NCI-H446 treated with DMSO at 0.1 percent for 48 hours (cell line): Measurements from ENCODE around the gene INAFM1.
"Not testable (repeated sequence)": the region's sequence is repeated elsewhere in the genome, so short reads cannot be mapped to it uniquely, and the experiment has no call there.

Source experiments
- DNase-seq: peaks from one replicate; lab custom pipeline; 2025; lab: John Stamatoyannopoulos, UW

INAFM1 gene

DNA sequence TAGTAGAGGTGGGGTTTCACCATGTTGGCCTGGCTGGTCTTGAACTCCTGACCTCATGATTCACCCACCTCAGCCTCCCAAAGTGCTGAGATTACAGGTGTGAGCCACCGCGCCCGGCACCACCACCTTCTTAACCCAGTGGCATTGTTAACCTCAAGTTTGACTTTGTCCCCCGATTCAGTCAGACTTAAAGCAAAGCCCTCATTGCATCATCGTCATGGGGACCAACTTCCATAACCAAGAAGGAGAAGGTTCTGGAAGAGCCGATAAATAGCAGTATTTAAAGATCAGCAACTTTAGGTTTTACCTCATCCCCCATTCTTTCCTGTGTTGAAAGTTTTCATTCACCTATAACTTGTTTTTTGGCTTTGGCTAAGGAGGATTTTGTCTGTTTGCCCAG, 6.7 kb upstream of the INAFM1 start:
- no peak for DNase-seq

DNA sequence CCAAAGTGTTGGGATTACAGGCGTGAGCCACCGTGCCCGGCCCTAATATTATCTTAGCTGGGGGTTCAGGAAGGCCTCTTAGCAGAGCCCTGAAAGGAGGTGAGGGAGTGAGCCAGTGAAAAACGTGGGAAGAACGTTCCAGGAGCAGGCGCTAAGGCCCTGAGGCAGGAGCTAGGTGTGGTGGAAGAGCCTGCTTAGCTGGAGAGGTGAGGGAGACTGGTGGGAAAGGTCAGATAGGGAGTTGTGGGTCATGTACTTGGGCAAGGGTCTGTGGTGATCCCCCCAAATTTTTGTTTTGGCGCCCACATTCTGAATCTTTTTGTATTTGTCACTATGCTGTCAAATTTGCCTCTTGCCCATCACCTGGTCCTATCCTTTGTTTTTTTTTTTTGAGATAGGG, 5.1 kb upstream of the INAFM1 start:
- no peak for DNase-seq

DNA sequence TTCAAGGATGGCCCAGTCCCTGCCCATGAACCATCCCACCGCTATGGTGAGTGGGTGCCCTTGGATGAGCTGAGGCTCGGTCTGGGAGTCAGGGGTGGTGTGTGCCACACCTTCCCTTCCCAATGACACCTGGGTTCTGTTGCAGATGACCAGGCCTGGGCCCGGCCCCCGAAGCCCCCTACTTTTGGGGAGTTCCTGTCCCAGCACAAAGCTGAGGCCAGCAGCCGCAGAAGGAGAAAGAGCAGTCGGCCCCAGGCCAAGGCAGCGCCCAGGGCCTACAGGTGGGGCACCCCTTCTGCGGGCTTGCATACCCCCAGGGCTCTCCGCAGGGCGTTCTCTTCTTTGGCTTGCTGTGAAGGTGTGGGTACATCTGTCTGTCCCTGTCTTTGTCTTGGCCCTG, 4.3 kb upstream of the INAFM1 start:
- DNase-seq: no peak

DNA sequence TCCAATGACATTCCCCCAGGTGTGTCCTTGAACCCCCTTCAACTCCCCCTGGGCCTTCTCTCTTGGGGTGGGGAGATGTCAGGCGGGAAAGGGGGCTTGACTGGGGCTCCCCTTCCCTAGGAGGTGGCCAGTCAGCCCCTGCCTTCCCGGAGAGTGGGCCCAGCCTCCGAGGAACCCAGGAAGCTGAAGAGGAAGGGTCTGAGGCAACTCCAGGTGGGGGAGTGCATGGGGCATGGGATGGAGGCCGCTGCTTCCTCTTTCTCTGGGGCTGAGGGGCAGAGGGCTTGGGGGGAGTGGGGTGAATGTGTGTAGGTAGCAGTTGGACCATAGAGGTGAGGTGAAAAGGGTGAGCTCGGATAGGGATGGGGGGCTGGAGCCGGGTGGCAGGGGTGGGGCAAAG, 2.7 kb upstream of the INAFM1 start:
- DNase-seq: no peak

DNA sequence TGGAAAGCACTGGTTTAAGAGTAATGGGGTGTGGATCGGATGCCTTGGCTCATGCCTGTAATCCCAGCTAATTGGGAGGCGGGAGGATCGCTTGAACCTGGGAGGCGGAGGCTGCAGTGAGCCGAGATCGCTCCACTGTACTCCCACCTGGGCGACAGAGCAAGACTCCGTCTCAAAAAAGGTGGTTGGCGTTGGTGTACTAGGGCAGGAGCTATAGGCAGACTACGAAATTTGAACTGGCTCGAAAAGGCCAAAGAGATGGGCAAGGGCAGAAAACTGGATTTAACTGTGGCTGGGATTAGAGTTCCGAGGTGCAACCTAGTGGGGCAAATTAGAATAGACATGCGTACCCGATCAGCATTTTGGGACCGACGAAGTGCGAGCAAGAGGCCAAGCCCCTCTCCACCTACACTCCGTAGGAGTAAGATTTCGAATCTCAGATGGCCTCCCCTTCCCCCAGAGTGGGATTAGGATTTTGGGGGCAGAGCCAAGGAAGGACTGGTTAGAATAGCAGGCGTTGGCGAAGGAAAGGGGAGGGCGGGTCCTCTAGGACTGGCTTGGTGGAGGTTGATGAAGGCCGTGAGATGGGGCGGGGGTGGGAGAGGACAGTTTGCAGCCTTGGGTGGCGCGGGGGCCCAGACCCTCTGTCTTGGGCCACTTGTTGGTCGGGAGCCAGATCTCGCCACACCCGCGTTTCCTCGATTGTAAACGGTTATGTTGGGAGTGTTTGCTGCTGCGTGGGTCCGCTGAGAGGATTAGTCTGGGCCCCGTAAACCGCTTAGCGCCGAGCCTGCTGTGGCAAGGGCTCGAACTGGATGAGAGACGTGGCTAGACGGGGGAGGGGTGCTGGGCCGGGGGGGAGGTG, 2.0 kb upstream of the INAFM1 start:
- DNase-seq: no peak

DNA sequence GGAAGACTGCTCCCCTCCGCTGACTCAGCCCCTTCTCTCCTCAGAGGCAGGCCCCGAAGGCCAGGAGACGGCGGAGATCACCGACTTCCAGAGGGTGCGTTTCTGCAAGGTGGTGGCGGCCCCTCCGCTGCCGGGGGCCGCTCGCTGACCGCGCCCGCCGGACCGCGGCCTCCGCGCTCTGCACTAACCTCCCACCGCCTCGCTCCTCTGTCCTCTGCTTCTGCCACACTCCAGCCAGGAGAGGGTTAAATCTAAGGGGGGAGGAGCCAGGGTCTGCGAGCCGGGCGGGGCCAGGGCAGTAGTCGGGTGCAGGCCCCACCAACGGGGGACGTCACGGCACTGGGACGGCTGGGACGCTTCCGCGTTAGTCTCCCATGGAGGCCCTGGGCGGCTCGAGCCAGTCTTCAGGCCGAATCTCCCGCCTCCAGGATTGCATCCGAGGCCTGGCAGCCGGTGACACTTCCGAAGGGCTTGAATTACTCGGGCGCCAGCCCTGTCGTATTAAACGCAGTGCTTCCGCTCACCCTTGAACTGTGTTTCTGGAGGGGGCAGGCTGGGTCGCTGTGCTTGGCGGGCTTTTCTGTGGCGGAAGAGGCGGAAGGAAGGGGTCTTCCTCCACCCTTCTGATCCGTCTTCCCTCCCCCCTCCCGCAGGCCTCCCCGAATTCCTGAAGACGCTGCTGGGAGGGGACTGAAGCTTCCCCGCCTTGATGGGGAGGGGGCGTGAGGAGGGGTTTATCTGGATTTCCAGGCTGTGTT, 1.2 kb upstream of the INAFM1 start:
- DNase-seq: peak; percentile 46

DNA sequence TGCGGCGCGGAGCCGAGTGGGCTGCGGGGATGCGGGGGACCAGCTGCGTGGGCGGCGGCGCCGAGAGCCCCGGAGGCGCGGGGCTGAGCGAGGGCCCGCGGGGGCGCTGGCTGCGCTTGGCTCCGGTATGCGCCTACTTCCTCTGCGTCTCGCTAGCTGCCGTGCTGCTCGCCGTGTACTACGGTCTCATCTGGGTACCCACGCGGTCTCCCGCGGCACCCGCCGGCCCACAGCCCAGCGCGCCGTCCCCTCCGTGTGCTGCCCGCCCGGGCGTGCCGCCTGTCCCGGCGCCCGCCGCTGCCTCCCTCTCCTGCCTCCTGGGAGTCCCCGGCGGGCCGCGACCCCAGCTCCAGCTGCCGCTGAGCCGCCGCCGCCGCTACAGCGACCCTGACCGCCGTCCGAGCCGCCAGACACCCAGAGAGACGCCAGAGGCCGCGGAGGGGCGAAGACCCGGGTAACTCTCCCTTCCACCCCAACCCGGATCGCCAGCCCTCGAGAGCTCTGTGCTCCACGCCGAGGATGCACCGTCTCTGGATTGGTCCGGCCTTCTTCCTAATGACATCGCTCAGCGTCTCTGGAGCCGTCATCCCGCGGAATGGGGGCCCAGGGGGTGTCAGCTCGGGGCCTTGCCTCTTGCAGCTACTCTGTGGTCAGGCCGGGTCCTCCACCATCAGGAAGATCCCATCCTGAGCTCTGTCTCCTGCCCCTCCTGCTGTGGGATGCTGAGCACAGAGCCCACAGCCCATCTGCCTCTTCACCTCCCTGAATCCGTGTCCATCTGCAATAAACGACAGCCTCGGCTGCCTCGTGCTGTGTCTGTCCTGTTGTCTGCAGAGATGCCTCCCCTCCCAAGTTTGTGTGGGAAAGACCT, 441 bp downstream of the INAFM1 start:
- DNase-seq: no peak

DNA sequence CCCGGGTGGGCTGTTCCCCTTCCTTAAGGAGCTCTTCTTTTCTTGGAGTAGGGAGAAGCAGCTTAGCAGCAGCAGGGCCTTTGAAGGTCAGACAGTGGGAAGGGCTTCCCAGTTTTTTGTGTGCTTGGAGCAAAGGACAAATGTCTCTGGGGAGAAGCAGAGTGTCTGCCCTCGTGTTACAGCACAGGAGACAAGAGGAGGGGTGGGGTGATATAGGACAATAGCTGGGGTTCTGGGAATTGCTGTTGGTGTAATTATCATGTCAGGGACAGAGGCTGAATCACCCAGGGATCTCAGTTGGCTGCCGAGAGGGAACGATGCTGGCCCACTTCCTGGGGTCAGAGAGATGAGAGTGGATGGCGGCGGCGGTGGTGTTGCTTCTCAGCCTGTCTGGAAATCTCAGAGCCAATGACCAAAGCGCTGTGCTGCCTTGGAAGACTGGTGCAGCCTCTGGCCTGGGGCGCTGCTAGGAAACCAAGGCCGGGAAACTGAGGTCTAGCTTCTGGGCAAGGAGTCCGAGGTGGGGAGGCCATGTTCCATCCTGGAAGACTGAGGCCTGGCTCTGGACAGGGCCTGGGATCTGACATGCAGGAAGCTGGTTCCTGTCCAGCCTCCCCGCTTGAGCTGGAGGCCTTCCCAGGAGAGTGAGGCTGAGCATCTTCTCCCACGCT, 1.2 kb downstream of the INAFM1 start:
- no peak for DNase-seq

DNA sequence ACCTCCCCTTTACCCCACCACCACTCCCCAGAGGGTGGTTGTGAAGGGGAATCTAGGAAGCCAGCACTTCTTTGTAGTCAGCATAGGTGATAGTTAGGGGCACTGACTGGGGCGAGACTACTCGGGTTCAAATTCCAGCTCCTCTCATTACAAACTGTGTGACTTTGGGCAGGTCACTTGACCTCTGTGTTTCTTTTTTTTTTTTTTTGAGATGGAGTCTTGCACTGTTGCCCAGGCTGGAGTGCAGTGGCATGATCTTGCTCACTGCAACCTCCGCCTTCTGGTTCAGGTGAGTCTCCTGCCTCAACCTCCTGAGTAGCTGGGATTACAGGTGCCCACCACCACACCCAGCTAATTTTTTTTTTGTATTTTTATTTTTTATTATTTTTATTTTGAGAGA, 1.8 kb downstream of the INAFM1 start:
- DNase-seq: not testable (repeated sequence)

DNA sequence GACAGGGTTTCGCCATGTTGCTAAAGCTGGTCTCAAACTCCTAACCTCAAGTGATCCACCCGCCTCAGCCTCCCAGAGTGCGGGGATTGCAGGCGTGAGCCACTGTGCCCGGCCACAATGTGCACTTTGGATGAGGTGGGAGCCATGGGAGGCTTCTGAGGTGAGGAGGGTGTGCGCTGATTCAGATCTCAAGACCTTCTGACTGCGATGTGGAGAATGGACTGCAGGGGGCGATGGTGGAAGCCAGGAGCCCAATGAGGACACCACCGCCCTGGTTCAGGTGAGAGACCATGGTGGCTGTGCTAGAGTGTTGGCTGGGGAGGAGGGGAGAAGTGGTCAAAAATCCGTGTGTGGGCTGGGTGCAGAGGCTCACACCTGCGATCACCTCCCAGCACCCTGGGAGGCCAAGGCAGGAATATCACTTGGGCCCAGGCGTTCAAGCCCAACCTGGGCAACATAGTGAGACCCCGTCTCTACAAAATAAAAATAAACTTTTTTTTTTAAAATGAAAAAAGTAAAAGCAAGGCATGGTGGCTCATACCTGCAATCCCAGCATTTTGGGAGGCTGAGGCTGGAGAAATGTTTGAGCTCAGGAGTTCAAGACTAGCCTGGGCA, 5.6 kb downstream of the INAFM1 start:
- no peak for DNase-seq

DNA sequence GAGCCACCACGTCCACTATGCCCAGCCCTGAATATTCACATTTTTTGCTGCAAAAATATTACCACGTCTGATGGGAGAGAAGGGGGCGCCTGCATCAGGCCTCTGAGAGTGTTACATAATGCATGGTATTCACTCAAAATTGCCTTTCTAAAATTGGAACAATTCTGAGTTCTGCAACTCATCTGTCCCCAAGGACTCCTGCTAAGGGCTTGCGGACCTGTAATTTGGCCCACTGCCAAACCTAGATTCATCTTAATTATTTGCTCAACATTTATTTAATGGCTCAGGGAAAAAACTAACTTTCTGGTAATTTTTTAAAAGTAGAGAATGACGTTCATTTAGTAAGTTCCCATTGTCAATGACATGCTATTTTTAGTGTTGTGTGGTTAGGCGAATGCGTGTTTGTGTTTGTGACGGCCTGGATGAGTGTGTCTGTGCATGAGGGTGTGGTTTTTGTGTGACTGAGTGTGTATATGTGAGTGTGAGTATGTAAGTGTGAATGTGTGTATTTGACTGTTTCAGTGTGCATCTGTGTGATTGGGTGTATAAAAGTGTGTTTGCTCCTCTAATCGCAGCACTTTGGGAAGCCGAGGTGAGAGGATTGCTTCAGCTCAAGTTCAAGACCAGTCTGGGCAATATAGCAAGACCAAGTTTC, 8.8 kb downstream of the INAFM1 start:
- no peak for DNase-seq

DNA sequence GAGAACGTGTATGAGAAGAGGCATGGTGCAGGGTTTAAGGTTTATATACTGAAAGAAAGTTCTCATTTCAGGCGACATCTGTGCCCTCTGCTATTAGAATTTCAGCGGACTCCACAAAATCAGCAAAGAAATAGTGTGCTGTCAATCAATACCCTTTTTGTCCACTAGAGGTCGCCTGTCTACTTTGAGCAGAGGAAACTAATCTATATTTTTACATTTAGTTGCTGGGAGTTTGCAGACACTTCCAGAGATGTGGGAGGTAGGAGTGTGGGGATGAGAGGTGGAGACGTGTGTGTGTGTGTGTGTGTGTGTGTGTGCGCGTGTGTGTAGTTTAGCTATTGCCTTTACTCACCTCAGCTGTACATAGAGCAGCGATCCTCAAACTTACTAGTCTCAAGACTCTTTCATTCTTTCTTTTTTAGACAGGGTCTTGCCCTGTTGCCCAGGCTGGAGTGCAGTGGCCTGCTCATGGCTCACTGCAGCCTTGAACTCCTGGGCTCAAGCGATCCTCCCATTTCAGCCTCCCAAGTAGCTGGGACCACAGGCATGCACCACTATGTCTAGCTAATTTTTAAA, 9.7 kb downstream of the INAFM1 start:
- peak; percentile 35 for DNase-seq

DNA sequence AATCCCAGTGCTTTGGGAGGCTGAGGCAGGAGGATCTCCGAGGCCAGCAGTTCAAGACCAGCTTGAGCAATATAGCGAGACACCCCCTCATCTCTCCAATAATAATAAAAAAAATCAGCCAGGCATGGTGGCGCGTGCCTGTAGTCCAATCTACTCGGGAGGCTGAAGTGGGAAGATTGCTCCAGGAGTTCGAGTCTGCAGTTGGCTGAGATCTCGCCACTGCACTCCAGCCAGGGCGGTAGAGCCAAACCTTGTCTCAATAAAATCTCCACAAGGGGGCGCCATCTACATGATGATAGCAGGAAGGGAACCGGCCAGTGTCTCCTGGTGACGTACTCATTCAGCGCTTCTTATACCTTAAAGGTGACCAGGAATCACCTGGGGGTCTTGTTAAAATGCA, 21.4 kb downstream of the INAFM1 start:
- DNase-seq: peak; percentile 53

DNA sequence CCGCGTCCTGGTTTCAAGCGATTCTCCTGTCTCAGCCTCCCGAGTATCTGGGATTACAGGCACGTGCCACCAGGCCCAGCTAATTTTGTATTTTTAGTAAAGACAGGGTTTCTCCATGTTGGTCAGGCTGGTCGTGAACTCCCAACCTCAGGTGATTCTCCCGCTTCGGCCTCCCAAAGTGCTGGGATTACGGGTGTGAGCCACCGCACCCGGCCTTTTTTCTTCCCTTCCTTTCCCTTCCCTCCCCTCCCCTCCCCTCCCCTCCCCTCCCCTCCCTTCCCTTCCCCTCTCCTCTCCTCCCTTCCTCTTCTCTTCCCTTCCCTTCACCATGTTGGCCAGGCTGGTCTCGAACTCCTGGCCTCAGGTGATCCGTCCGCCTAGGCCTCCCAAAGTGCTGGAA, 26.2 kb downstream of the INAFM1 start:
- DNase-seq: not testable (repeated sequence)

DNA sequence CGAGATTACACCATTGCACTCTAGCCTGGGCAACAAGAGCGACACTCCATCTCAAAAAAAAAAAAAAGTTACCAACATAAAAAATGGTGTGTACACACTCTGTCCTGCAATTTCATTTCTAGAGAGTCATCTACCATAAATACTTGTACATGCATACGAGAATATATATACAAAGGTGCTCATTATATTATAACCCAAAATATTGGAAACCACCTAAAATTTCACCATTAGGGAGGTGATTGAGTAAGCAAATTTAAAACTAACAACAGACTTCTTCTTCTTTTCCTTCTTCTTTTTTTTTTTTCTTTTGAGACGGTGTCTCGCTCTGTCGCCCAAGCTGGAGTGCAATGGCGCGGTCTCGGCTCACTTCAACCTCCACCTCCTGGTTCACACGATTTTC, 27.6 kb downstream of the INAFM1 start:
- DNase-seq: no peak

DNA sequence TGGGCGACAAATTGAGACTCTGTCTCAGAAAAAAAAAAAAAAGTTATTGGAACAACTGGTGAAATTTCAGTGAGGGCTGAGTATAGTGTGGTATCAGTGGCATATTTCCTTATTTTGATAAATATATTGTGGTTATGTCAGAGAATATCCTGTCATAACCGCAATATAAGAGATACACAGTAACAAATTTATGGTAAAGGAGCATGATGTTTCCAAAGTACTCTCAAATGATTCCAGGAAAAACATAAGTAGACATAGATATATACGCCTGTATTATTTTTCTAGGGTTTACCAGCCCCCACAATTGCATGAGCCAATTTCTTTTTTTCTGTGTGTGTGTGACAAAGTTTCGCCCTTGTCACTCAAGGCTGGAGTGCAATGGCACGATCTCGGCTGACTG, 29.3 kb downstream of the INAFM1 start:
- DNase-seq: no peak

DNA sequence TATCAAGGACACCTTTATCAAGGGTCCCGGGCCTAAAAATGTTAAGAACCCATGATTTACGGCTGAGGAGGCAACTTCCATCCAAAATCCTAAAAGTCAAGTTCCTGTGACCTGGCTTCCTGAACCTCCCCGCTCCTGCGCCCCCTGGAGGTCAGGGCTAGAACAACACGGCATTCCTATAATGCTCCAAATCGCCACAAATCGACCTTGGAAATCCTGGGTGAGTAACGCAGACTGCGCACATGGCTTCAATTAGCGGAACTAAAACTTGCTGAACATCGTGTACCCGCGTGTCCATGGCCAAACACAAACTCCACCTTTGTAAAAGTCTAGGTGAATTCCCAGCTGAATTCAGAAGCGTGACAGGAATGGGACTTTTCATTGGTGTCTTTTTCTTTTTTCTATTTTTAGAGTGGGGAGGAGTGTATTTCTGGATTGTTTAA, 30.6 kb downstream of the INAFM1 start:
- DNase-seq: peak; percentile 13

DNA sequence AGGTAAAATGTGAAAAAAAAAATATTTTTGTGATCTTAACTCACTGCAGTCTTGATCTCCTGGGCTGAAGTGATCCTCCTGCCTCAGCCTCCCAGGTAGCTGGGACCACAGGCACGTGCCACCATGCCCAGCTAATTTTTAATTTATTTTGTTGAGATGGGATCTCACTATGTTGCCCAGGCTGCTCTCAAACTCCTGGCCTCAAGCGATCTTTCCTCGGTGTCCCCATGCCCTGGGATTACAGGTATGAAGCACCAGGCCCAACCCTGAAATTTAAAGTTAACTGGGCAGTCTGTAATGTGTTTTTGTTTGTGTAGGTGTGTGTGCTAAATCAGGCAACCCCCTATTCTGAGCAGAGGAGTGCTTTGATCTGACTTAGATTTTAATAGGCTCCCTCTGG, 31.6 kb downstream of the INAFM1 start:
- no peak for DNase-seq

DNA sequence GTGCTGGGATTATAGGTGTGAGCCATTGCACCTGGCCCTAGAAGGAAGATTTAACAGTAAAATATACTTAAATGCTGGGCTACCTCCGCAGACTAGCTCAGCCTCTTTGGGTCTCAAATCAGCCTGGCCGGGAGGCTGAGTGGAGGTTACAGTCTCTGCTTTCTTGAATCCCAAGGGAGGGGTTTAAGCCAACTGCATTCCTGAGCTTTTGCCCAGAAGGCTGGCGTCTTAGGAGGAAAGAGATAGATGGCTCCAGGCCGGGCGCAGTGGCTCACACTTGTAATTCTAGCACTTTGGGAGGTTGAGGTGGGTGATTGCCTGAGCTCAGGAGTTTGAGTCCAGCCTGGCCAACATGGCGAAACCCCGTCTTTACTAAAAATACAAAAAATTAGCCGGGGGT, 34.4 kb downstream of the INAFM1 start:
- DNase-seq: no peak

DNA sequence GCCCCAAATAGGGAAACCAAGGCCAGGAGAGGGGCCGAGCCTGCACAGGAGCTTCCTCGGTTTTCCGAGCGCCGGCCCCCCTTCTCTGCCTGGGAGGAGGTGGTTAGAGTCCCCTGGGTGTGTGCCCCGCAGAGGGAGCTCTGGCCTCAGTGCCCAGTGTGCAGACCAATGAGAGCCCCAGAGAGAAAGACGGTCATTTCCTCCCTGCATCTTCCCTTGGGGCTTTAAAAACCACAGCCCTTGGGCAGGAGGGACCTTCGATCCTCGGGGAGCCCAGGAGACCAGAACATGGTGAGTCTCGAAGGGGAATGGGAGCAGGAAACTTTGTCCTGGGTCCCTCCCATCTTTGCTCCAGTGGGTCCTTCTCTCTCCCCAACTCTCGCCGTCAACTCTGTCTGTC, 34.9 kb downstream of the INAFM1 start, which contains the start of gene C5AR1:
TSS of gene C5AR1 (plus strand) at position 254 of the 400 bp plus-strand sequence. CDS start at position 289, 35 bp downstream.
- DNase-seq: no peak
